Liver (tissue), 9 donors: ENCODE data around the gene MROH8. TPM values are rescaled to one million over a fixed set of nuclear protein-coding genes. Genes with fewer than 3 reads are reported as not detected.

Experiments used
- DNase-seq: peaks from one replicate; pipeline ENCODE4 v3.0.0-alpha.2; 2017; ENCODE audit warnings: low spot score
- H3K27ac ChIP-seq, 2 donors: one replicate each; pipeline ENCODE4 v1.7.0; 2013; ENCODE audit warnings: inconsistent platforms in 2 of 2, low read length in 2 of 2, control low read depth in 1 of 2, low read depth in 1 of 2, mild to moderate bottlenecking in 1 of 2
- H3K27me3 ChIP-seq, 4 donors: one replicate each; pipeline versions ENCODE4 v1.6.1 to v1.7.0; 2013; ENCODE audit warnings: low read length in 3 of 4, inconsistent platforms in 1 of 4, mild to moderate bottlenecking in 1 of 4, moderate library complexity in 1 of 4; ENCODE audit not compliant: control insufficient read depth in 4 of 4, insufficient read depth in 4 of 4
- H3K36me3 ChIP-seq, 4 donors: one replicate each; pipeline versions ENCODE4 v1.6.1 to v1.7.0; 2013; ENCODE audit warnings: low read length in 3 of 4, mild to moderate bottlenecking in 3 of 4, low read depth in 1 of 4, moderate library complexity in 1 of 4; ENCODE audit not compliant: control insufficient read depth in 4 of 4, insufficient read depth in 3 of 4
- H3K4me1 ChIP-seq, 4 donors: one replicate each; pipeline versions ENCODE4 v1.6.1 to v1.7.0; 2013; ENCODE audit warnings: low read length in 3 of 4, mild to moderate bottlenecking in 3 of 4, moderate library complexity in 1 of 4; ENCODE audit not compliant: control insufficient read depth in 4 of 4, insufficient read depth in 4 of 4
- H3K4me3 ChIP-seq, 3 donors: one replicate each; pipeline versions ENCODE4 v1.6.1 to v1.7.0; 2013; ENCODE audit warnings: low read length in 3 of 3, control low read depth in 1 of 3, low read depth in 1 of 3, mild to moderate bottlenecking in 1 of 3
- H3K9ac ChIP-seq, 2 donors: one replicate each; pipeline ENCODE4 v1.7.0; 2013; ENCODE audit warnings: low read length in 2 of 2, mild to moderate bottlenecking in 2 of 2, moderate library complexity in 2 of 2, control low read depth in 1 of 2, low read depth in 1 of 2
- H3K9me3 ChIP-seq, 4 donors: one replicate each; pipeline versions ENCODE4 v1.6.1 to v1.7.0; 2013; ENCODE audit warnings: low read length in 3 of 4; ENCODE audit not compliant: control insufficient read depth in 4 of 4
- ATF3 ChIP-seq: IDR thresholded peaks from 2 replicates; pipeline ENCODE4 v1.6.1; 2016; ENCODE audit warnings: antibody characterized with exemption
- CTCF ChIP-seq: fragments of 150-350 bp; IDR thresholded peaks from 2 replicates; pipeline ENCODE4 v1.5.1; 2017; ENCODE audit warnings: improper control_type of control experiment, low read depth, low read length; ENCODE audit not compliant: missing input control
- EGR1 ChIP-seq, 2 donors: IDR thresholded peaks; 2 replicates each; pipeline ENCODE4 v1.6.1; 2016 to 2018; ENCODE audit warnings: antibody characterized with exemption in 2 of 2, low read depth in 2 of 2
- FOXA1 ChIP-seq: IDR thresholded peaks from 2 replicates; pipeline ENCODE4 v1.6.1; 2016; ENCODE audit warnings: antibody characterized with exemption
- FOXA2 ChIP-seq: IDR thresholded peaks from 2 replicates; pipeline ENCODE4 v1.6.1; 2016; ENCODE audit warnings: antibody characterized with exemption
- HNF4A ChIP-seq, 2 donors: conservative IDR thresholded peaks; 2 replicates each; pipeline ENCODE4 v1.6.1; 2016; ENCODE audit warnings: antibody characterized with exemption in 2 of 2, mild to moderate bottlenecking in 2 of 2
- JUND ChIP-seq, 2 donors: IDR thresholded peaks; 2 replicates each; pipeline ENCODE4 v1.6.1; 2016; ENCODE audit warnings: antibody characterized with exemption in 2 of 2
- NR2F2 ChIP-seq: IDR thresholded peaks from 2 replicates; pipeline ENCODE4 v1.6.1; 2016; ENCODE audit warnings: antibody characterized with exemption
- RAD21 ChIP-seq, 2 donors: IDR thresholded peaks; 2 replicates each; pipeline ENCODE4 v1.6.1; 2016; ENCODE audit warnings: antibody characterized with exemption in 2 of 2, mild to moderate bottlenecking in 2 of 2
- REST ChIP-seq: IDR thresholded peaks from 2 replicates; pipeline ENCODE4 v1.6.1; 2016; ENCODE audit warnings: antibody characterized with exemption, mild to moderate bottlenecking
- RXRA ChIP-seq, 2 donors: IDR thresholded peaks; 2 replicates each; pipeline ENCODE4 v1.6.1; 2017 to 2018; ENCODE audit warnings: antibody characterized with exemption in 2 of 2, mild to moderate bottlenecking in 1 of 2
- WGBS: extraction: QIAGEN DNeasy Blood & Tissue Kit; methylation state at CpG from one replicate; pipeline ENCODE4 v1.1.7; 2013; 5-methylcytosine and 5-hydroxymethylcytosine counted together
- polyA plus RNA-seq, 2 donors: library from polyadenylated mRNA; stranded (reverse) in 1 of 2; unstranded in 1 of 2; fragments of 200-250 nt in 1 of 2; fragments of >200 nt in 1 of 2; fragmentation: Nextera tagmentation in 1 of 2; extraction: Ambion mirVana in 1 of 2; gene quantifications; one replicate each; pipeline versions ENCODE4 v1.2.1 to v1.2.3, GENCODE V29; 2013 to 2015
- total RNA-seq, 2 donors: library from RNA; depleted of rRNA; stranded (reverse); fragments of >200 nt; gene quantifications; one replicate each; pipeline ENCODE4 v1.2.3, GENCODE V29; 2014
- TF ChIP-seq, protein P1 (sequence below): IDR thresholded peaks from 2 replicates; pipeline ENCODE4 v1.6.1; 2016; ENCODE audit warnings: antibody characterized with exemption
- donor health status: healthy.
- donor health status: healthy.
- donor health status: healthy.
- donor health status: healthy.
- donor health status: healthy.

Gene MROH8
- total and polyA plus RNA-seq, 4 donors: 1.3 to 5.1 (median 2.0) TPM

- no peak overlapping the region for H3K9ac ChIP-seq
- H3K9me3 ChIP-seq: no peaks in the 10 kb centered on the region
- no peaks in the 10 kb centered on the region for H3K27me3 ChIP-seq
- H3K36me3 ChIP-seq: peaks cover under 1 to 13% (median 7%) of the 10 kb centered on the region in 4 donors
- 98% methylated on average over 8 of the region's 8 CpGs for WGBS
- TF ChIP-seq EGR1 (IDR thresholded peaks at IDR 0.05; ENCODE audit: low read depth in 2 of 2): no peak
- TF ChIP-seq FOXA1: no peak
- no peak for TF ChIP-seq REST
- TF ChIP-seq CTCF: no peak
- TF ChIP-seq ATF3: no peak
- TF ChIP-seq HNF4A (conservative IDR thresholded peaks at IDR 0.05): no peak
- TF ChIP-seq FOXA2: no peak
- no peak for TF ChIP-seq JUND (IDR thresholded peaks at IDR 0.05)
- TF ChIP-seq, protein P1, sequence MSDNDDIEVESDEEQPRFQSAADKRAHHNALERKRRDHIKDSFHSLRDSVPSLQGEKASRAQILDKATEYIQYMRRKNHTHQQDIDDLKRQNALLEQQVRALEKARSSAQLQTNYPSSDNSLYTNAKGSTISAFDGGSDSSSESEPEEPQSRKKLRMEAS: no peak
- TF ChIP-seq NR2F2: no peak
- TF ChIP-seq RAD21 (IDR thresholded peaks at IDR 0.05): no peak
- TF ChIP-seq RXRA (IDR thresholded peaks at IDR 0.05): no peak
- no peak overlapping the region for H3K4me3 ChIP-seq
- peaks cover under 1 to 10% (median 6%) of the 10 kb centered on the region in 4 donors for H3K4me1 ChIP-seq
- H3K27ac ChIP-seq: no peak overlapping the region
- DNase-seq: no peak
Observed at GRCh38 chr20:37193821-37194220, 14.5 kb upstream of the MROH8 start.

DNA sequence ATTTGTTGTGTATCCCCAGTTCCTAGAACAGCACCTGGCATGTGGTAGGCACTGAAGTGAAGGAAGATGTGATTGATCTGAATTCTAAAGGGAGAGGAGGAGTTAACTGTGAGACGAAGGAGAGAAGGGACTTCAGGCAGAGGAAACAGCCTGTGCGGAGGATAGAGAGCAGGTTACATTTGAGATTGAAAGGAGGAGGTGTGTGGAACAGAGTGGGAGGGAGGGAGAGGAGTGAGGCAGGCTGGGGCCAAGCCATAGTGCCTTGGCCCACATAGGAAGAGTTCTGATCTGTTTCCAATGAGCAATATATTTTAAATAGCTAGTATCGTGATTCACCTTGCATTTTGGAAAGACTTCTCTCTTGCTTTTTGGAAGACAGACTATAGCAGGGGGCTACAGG is 13.9 kb upstream of the MROH8 start:
- Histone ChIP-seq H3K4me1 (peaks cover 2 to 12% (median 6%) of the 10 kb centered on the region in 4 donors), H3K27me3 (no peaks in the 10 kb centered on the region), H3K27ac (no peak overlapping the region), H3K9ac (no peak overlapping the region), H3K4me3 (no peak overlapping the region), H3K36me3 (peaks cover 0 to 10% (median 8%) of the 10 kb centered on the region in 4 donors), H3K9me3 (no peaks in the 10 kb centered on the region)
- no peak for TF ChIP-seq RXRA (IDR thresholded peaks at IDR 0.05)
- TF ChIP-seq NR2F2: no peak
- no peak for DNase-seq
- 94% methylated on average over 3 of the region's 3 CpGs for WGBS
